OCI-M1 (cell line): ENCODE results near the gene UBE2E3.

ENCODE experiments used
- DNase-seq: peaks from one replicate; lab custom pipeline; 2025; lab: John Stamatoyannopoulos, UW

UBE2E3 gene

GRCh38 chr2:180978903-180979748 is 1.3 kb upstream of the UBE2E3 start:
- DNase-seq = no peak

- no peak for DNase-seq
Measured at GRCh38 chr2:180979749-180980105, 678 bp upstream of the UBE2E3 start.

- peak; percentile 72 for DNase-seq
Measured at GRCh38 chr2:180980943-180981911, 822 bp downstream of the UBE2E3 start.

GRCh38 chr2:180983468-180984242 is 3.2 kb downstream of the UBE2E3 start:
- peak; percentile 87 for DNase-seq

- peak; percentile 34 for DNase-seq
Measured at GRCh38 chr2:180985771-180986395, 5.5 kb downstream of the UBE2E3 start.

- no peak for DNase-seq
Measured at GRCh38 chr2:180987146-180987545, 6.7 kb downstream of the UBE2E3 start.

GRCh38 chr2:180990337-180990736 is 9.9 kb downstream of the UBE2E3 start:
- no peak for DNase-seq

GRCh38 chr2:180990794-180991193 is 10.4 kb downstream of the UBE2E3 start:
- no peak for DNase-seq

- no peak for DNase-seq
Measured at GRCh38 chr2:180991361-180991760, 11.0 kb downstream of the UBE2E3 start.

- DNase-seq = no peak
Measured at GRCh38 chr2:180991820-180992219, 11.4 kb downstream of the UBE2E3 start.

GRCh38 chr2:180992994-180993393 is 12.6 kb downstream of the UBE2E3 start:
- DNase-seq = no peak

- DNase-seq = peak; percentile 81
Measured at GRCh38 chr2:180999274-180999964, 19.0 kb downstream of the UBE2E3 start.

GRCh38 chr2:181004647-181005325 is 24.4 kb downstream of the UBE2E3 start:
- no peak for DNase-seq

- no peak for DNase-seq
Measured at GRCh38 chr2:181005326-181005655, 24.9 kb downstream of the UBE2E3 start.

- no peak for DNase-seq
Measured at GRCh38 chr2:181005809-181006208, 25.4 kb downstream of the UBE2E3 start.

GRCh38 chr2:181007086-181007837 is 26.9 kb downstream of the UBE2E3 start:
- no peak for DNase-seq

- DNase-seq = no peak
Measured at GRCh38 chr2:181008407-181008806, 28.0 kb downstream of the UBE2E3 start.

- no peak for DNase-seq
Measured at GRCh38 chr2:181021199-181021789, 40.9 kb downstream of the UBE2E3 start.

- DNase-seq = no peak
Measured at GRCh38 chr2:181022652-181023051, 42.2 kb downstream of the UBE2E3 start.
